Lung microvascular endothelial cell (primary cell): ENCODE data around the gene TMEM170B. TPM values are rescaled to one million over a fixed set of nuclear protein-coding genes. Genes with fewer than 3 reads are reported as not detected.
A peak's percentile ranks its signal among the peaks of the same experiment; 100 is the strongest.

ENCODE experiments used
- DNase-seq, 2 donors: peaks; one replicate each; pipeline versions ENCODE4 v3.0.0 to v3.0.0-alpha.2; 2010; ENCODE audit warnings: low read depth in 2 of 2
- total RNA-seq: library from RNA; depleted of rRNA; stranded (reverse); fragments of >200 nt; gene quantifications from 2 replicates; pipeline ENCODE4 v1.2.1, GENCODE V29; 2014

Gene TMEM170B
- total RNA-seq, 1 donor from 2014 or later: 2.0 TPM

GRCh38 chr6:11584244-11584643 is 46.7 kb downstream of the TMEM170B start:
- no peak for DNase-seq

DNA sequence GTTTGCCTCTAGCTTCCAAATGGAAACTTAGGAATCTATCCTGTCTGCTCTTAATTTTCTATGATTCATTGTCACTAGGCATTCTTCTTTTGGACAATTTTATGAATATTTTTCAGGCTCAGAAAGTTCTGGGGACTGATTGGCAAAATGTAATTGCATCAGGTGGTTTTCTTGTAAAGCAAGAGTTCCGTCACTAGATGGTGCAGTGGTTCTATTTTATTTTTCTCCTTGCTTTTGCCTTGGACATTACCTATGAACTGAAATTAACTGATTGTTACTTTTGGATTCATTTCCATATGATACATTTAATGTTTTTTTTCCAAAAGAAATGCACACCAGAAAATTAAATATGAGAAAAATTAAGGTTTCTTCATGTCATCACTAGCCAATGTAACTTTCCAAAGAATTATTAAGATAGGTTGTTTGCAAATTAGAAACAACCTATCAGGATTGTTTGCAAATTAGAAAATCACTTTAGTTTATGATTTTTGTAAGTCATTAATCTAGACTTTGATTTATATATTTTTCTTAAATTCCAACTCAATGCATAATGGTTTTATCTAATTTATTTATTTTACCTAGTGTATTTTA is 48.0 kb downstream of the TMEM170B start:
- peak; percentile 77 to 84 for DNase-seq

DNA sequence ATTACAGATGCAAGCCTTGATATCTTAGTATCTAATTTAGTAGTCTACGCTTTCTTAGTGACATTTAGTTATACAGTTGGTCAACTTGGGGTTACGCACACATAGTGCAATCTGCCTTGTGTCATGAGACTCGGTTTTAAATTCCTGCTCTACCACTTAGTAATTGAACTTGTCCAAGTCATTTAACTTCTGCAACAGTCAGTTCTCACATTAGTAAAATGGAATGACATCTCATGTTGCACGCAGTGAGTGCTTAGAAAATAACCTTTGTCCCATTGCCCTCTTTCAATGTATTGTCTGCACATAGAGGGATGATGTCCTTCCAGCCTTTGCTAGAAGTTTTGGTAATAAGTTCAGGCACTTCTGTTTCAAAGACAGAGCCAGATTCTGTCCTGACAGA is 48.6 kb downstream of the TMEM170B start:
- DNase-seq: no peak

DNA sequence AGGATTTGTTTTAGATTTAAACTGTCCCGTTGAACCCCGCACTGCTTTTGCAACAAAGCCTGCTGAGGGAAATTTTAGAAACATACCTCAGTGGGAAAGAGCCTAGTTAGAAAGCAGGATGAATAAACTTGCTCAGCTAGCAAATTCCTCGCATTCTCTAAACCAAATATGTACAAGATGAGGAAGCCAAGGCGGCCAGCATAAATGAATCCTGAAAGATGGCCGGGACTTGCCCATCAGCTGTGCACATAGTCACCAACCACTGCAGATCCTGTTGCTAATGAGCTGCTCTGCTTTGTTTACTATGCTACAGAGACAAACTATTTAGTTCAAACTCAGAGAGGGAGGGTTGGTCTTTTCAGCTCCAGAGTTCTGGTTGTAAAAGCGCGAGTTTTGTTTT is 49.0 kb downstream of the TMEM170B start:
- DNase-seq: peak; percentile 84 to 91

- peak in 1 of 2 donors; percentile 41 for DNase-seq
These were observed 51.7 kb downstream of the TMEM170B start for GRCh38 chr6:11589261-11589660.

DNA sequence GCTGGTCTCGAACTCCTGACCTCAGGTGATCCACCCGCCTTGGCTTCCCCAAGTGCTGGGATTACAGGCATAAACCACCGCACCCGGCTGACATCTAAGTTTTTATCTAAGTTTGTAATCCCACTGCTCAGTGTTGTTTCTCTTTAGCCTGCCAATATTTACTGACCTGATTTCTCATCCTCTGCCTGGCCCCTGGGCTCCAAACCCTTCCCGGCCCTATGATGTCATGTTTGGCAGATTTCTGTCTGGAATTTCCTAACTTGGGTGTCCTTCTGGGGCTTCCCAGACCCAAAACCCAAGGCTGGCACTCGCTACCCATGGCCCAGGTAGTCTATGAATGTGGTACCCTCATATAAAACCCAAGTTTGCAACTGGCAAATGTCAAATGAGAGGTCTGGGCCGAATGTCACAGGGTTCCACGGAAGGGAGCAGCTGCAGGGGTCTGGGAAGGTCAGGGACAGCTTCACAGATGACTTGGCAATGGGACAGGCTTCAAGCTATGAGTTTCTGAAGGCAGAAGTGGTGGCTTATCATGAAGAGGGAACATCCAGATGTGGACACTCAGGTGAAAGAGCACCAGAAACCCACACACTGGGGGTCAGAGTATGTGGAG is 54.9 kb downstream of the TMEM170B start:
- peak; percentile 41 to 63 for DNase-seq

- DNase-seq: no peak
These were observed 55.5 kb downstream of the TMEM170B start for GRCh38 chr6:11593096-11593495.

DNA sequence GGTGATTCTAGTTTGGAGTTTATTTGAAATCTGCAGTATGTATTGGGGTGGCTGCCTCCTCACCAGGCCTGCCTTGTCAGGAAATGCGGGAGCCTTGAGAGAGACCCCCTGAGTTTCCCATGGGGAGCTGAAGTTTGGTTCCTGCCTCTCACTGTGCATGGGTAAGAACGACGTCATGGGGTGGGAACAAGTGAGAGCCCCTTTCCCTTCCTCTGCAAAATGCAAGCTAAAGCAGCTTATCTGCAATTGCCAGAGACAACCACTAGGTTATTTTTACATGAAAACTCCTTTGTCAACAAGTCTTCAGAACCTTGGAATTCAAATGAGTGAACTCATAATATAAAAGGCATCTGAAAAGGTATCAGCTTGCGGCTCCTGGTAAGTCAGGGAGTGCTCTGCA is 58.4 kb downstream of the TMEM170B start:
- DNase-seq: no peak

DNA sequence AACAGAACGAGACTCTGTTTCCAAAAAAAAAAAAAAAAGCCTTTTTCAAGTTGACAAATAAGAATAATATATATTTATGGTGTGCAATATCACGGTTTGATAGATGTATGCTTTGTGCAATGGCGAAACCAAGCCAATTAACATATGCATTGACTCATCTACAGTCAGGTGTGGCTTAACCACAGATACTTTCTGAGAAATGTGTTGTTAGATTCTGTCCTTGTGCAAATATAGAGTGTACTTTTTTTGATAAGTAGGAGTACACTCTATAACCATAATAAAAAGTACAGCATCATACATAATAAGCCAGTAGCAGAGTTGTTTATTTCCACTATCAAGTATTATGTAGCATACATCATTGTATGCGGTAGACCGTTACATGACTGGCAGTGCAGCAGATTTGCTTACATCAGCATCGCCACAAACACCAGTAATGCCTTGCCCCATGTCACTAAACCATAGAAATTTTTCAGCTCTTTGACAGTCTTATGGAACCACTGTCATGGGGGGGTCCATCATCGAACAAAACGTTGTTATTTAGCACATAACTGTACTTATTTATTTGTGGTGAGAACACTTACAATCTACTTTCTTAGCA is 59.2 kb downstream of the TMEM170B start:
- no peak for DNase-seq

GRCh38 chr6:11598687-11599086 is 61.1 kb downstream of the TMEM170B start:
- DNase-seq: no peak

DNA sequence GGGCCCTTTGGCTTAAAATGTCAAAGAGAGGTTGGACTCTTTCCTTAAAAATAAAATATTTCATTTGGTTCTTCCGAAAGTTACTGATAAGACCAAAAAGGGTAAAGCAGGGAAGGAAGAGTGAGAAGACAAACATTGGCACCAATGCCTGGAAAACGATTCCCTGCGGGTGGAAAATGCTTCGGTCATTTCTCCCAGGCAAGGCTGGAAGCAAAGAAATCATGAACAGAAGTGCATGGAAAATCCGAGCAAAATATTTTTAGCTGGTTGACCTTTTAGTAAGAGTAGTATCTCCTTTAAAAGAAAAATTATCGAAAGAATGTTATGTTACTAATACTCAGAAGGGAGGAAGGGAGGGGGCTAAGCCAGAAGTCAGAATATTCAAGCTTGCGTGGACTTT is 62.7 kb downstream of the TMEM170B start:
- DNase-seq: peak in 1 of 2 donors; percentile 55

GRCh38 chr6:11601776-11602605 is 64.4 kb downstream of the TMEM170B start:
- DNase-seq: no peak

DNA sequence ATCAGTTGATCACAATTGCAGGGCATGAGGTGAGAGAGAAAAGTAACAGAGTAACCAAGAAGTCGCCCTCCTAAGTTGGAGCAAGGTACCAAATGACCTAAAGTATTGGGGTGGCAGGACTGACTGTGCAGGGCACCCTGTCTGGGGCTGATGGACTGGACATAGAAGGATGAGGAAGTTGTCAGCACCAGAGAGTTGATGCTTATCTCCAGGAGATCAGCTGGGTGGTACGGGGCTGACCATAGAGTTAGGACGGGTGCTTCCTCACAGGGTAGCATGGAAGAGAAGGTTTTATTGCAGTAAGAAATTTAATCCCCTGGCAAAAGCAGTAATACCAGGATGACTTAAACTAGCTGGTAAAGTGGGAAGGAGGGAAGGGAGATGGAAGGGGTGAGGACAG is 66.7 kb downstream of the TMEM170B start:
- DNase-seq: no peak

DNA sequence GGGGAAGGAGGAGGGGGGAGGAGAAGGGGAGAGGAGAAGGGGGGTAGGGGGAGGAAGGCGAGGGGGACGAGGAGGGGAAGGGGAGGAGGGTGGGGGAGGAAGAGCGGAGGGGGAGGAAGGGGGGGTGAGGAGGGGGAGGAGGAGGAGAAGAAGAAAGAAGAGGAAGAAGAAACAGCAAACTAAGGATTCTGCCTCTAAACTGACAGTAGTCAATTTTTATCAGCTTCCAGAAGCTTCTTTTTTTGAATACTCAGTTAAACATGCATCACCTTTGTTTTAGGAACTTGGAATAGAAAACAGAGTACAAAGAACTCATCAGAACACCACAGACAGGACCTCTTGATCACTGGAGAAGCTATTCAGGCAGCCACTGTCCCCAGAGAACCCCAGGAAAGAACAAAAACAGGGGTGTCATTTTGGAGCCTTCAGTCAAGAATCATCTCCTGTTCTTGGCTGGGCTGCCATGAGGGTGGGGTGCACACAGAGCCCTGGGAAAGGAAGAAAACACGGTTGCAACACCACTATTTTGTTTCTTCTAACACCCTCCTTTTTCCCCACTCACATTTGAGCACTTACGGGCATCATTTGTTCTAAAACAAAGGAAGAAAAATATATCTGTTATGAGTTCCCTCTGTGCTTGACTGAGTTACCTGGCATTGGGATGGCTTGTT is 67.4 kb downstream of the TMEM170B start:
- no peak for DNase-seq

- peak; percentile 32 to 47 for DNase-seq
These were observed 68.0 kb downstream of the TMEM170B start for GRCh38 chr6:11605507-11605905.

- DNase-seq: peak in 1 of 2 donors; percentile 73
These were observed 68.8 kb downstream of the TMEM170B start for GRCh38 chr6:11606332-11606731.

GRCh38 chr6:11607383-11607782 is 69.8 kb downstream of the TMEM170B start:
- DNase-seq: peak in 1 of 2 donors; percentile 74

GRCh38 chr6:11608600-11609323 is 71.2 kb downstream of the TMEM170B start:
- DNase-seq: no peak

GRCh38 chr6:11609324-11610071 is 71.9 kb downstream of the TMEM170B start:
- peak; percentile 54 to 99 for DNase-seq

DNA sequence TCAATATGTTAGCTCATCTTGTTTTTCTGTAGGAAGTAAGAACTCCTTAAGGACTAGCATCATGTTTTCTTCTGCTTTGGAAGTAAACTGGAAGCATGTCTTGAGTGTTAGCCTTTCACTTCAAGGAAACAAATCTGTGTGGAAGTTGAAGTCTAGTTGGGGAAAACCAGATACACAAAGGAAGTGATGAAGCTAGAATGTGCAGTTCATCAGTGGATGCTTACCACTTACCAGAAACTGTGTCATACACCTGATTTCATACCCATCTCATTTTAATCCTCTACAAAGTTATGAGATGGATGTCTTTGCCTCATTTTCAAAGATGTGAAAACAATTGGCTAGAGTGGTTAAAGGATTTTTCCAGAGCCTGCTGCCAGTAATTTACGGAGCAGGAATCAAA is 75.8 kb downstream of the TMEM170B start:
- peak in 1 of 2 donors; percentile 60 for DNase-seq
